MCF 10A (cell line): ENCODE results near the gene PCK1. TPM values are rescaled to one million over a fixed set of nuclear protein-coding genes. Genes with fewer than 3 reads are reported as not detected.

Source experiments
- BruUV-seq: library from RNA; stranded (reverse); fragments of 400-500 nt; replicated peaks from 2 replicates; lab custom pipeline; 2021; lab: Mats Ljungman, UMichigan
- CTCF ChIA-PET: fragments of 300-600 bp; sonication (Branson Sonifier 250); formaldehyde crosslinking; extraction: SDS; loops from one replicate; lab custom pipeline; 2021; ENCODE audit warnings: antibody characterized with exemption, inconsistent platforms; lab: Yijun Ruan, JAX
- POLR2A ChIA-PET: fragments of 300-600, 350-650 bp; sonication (Branson Sonifier 250); formaldehyde crosslinking; extraction: SDS; loops from one replicate; lab custom pipeline; 2020; ENCODE audit warnings: antibody characterized with exemption, inconsistent platforms; lab: Yijun Ruan, JAX
- DNase-seq: peaks from one replicate; pipeline ENCODE4 v3.0.0-alpha.2; 2018; ENCODE audit not compliant: unreplicated experiment
- H3K27ac Mint-ChIP-seq: one replicate; pipeline ENCODE4 v1.8.0; 2022; ENCODE audit warnings: mild to moderate bottlenecking, low read depth, mixed read lengths; ENCODE audit not compliant: unreplicated experiment
- H3K27me3 Mint-ChIP-seq: one replicate; pipeline ENCODE4 v1.8.0; 2022; ENCODE audit warnings: mixed read lengths; ENCODE audit not compliant: insufficient read depth, unreplicated experiment
- H3K36me3 Mint-ChIP-seq: one replicate; pipeline ENCODE4 v1.8.0; 2022; ENCODE audit warnings: mild to moderate bottlenecking, moderate library complexity, mixed read lengths; ENCODE audit not compliant: insufficient read depth, unreplicated experiment
- H3K4me1 Mint-ChIP-seq: one replicate; pipeline ENCODE4 v1.8.0; 2022; ENCODE audit warnings: mixed read lengths; ENCODE audit not compliant: insufficient read depth, unreplicated experiment
- H3K4me3 Mint-ChIP-seq: one replicate; pipeline ENCODE4 v1.8.0; 2022; ENCODE audit warnings: mild to moderate bottlenecking, moderate library complexity, mixed read lengths; ENCODE audit not compliant: unreplicated experiment
- H3K9me3 Mint-ChIP-seq: one replicate; pipeline ENCODE4 v1.8.0; 2022; ENCODE audit warnings: mixed read lengths; ENCODE audit not compliant: unreplicated experiment
- intact Hi-C: fragments of 100-400 bp; cut with micrococcal nuclease; formaldehyde crosslinking; loops from 2 replicates; pipeline ENCODE4 v1.14.1; 2022
- total RNA-seq: library from RNA; stranded (reverse); gene quantifications from 2 replicates; pipeline ENCODE4 v1.2.3, GENCODE V29; 2022
- TF ChIP-seq, protein P1 (sequence below): fragments of 200-600 bp; IDR thresholded peaks from one replicate; pipeline ENCODE4 v1.8.0; 2022; ENCODE audit warnings: antibody characterized with exemption, mild to moderate bottlenecking; ENCODE audit not compliant: unreplicated experiment

PCK1 gene
- total RNA-seq, 1 experiment from 2014 or later = not detected

DNA sequence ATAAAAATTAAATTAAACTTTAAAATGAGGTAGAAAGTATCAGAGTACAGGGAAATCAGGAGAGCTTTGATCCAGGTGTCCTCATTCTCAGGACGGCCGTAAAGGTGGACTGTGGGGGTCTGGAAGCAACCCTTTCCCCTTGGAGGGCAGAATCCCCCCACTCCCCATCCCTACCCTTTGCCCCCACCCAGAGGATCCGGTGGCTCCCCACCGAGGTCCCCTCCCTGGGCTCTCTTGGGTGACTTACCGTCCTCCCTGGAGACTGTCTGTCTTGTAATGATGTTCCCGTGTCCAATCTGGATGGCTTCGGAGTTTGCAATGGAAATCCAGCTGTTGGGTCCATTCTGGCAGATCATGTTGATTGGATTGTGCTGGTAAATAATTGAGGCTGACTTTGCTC, 52.0 kb downstream of the PCK1 start:
- no TSS peak for BruUV-seq
- no peak overlapping the region for H3K4me3 Mint-ChIP-seq
- intact Hi-C loops = no loop called here
- CTCF ChIA-PET = interaction anchor here (0.6 to 2.2 kb wide), 5 partner anchors 9 to 475 kb away, joined by 3 to 8 read pairs (median 4); no protein-coding TSS in a partner anchor
- TF ChIP-seq, protein P1, sequence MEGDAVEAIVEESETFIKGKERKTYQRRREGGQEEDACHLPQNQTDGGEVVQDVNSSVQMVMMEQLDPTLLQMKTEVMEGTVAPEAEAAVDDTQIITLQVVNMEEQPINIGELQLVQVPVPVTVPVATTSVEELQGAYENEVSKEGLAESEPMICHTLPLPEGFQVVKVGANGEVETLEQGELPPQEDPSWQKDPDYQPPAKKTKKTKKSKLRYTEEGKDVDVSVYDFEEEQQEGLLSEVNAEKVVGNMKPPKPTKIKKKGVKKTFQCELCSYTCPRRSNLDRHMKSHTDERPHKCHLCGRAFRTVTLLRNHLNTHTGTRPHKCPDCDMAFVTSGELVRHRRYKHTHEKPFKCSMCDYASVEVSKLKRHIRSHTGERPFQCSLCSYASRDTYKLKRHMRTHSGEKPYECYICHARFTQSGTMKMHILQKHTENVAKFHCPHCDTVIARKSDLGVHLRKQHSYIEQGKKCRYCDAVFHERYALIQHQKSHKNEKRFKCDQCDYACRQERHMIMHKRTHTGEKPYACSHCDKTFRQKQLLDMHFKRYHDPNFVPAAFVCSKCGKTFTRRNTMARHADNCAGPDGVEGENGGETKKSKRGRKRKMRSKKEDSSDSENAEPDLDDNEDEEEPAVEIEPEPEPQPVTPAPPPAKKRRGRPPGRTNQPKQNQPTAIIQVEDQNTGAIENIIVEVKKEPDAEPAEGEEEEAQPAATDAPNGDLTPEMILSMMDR = no peak
- peaks cover 43% of the 10 kb centered on the region for H3K27me3 Mint-ChIP-seq
- H3K36me3 Mint-ChIP-seq = no peaks in the 10 kb centered on the region
- H3K27ac Mint-ChIP-seq = no peak overlapping the region
- DNase-seq = no peak
- H3K4me1 Mint-ChIP-seq = no peaks in the 10 kb centered on the region
- H3K9me3 Mint-ChIP-seq = no peaks in the 10 kb centered on the region
- POLR2A ChIA-PET = no interaction called here

DNA sequence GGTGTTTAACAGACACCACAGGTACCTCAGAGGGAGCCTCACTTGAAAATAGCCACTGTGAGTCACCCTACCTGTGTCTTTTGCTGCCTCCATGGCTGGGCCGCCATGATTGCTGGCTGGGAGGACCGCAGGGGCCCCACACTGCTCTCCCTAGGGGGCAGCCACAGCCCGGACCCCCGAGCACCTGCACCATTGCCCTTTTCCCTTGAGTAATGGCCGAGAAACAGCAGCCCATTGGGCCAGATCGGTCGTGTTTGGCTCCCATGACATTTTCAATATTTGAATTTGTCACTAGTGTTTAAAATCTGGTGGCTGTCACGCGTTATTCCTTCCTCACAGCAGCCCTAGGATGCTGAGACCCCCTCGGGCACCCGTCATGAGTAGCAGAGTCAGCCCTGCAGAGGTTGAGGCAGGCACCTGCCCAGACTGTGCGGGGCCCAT, 52.6 kb downstream of the PCK1 start:
- BruUV-seq = no TSS peak
- ChIA-PET CTCF (interaction anchor here (0.5 to 2.2 kb wide), 6 partner anchors 9 to 624 kb away, joined by 3 to 8 read pairs (median 4); no protein-coding TSS in a partner anchor), POLR2A (no interaction called here)
- DNase-seq = no peak
- Mint-ChIP-seq H3K4me3 (no peak overlapping the region), H3K27me3 (peaks cover 37% of the 10 kb centered on the region), H3K27ac (no peak overlapping the region), H3K36me3 (no peaks in the 10 kb centered on the region), H3K9me3 (no peaks in the 10 kb centered on the region), H3K4me1 (no peaks in the 10 kb centered on the region)
- TF ChIP-seq, protein P1 = no peak
- intact Hi-C loops = no loop called here

DNA sequence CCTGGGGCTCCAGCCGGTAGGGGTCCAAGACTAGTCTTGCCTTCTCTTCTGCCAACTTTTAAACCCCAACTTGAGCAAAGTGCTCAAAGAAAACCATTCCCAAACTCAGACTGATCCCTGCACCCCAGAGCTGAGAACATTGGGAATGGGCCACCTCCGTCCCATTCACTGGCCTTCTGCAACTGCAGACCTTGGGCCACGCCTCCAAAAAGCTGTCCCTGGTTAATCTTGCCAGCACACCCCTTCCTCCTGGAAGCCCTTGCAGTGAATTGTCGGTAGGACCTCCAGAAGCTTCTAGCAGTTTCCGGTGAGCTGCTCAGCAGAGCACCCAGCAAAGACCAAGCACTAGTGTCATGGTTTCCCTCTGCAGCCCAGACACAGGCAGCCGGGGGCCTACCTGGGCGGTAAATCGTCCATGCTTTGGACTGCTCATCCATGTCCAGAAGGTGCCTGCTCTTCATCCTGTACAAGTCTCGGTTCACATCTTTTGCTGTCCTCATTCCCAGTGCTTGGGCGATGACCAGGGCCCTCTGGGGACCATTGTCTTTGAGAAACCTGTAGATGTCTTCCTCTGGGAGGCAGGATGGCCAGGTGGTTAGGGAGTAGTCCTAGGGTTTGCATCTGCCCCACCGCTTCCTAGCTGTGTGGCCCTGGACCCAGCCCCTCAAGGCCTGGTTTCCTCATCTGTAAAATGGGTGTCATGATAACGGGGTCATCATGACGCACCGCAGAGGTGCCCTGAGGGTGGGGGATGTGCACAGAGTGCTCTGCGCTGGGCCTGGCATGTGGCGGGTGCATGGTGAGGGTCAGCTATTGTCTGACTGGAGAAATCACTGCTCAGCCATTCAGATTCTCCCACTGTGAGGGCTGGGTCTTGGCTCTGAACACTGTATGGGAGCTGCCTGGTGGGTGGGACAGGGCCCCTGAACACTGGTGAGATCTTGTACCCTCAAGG, 53.9 kb downstream of the PCK1 start:
- TF ChIP-seq, protein P1 = no peak
- H3K9me3 Mint-ChIP-seq = no peaks in the 10 kb centered on the region
- ChIA-PET POLR2A (no interaction called here), CTCF (interaction anchor here (0.5 to 2.2 kb wide), 7 partner anchors 7 to 623 kb away, joined by 3 to 8 read pairs (median 4); no protein-coding TSS in a partner anchor)
- H3K27me3 Mint-ChIP-seq = peaks cover 25% of the 10 kb centered on the region
- no peak for DNase-seq
- no peak overlapping the region for H3K4me3 Mint-ChIP-seq
- intact Hi-C loops = no loop called here
- H3K27ac Mint-ChIP-seq = no peak overlapping the region
- no TSS peak for BruUV-seq
- H3K36me3 Mint-ChIP-seq = no peaks in the 10 kb centered on the region
- no peaks in the 10 kb centered on the region for H3K4me1 Mint-ChIP-seq

DNA sequence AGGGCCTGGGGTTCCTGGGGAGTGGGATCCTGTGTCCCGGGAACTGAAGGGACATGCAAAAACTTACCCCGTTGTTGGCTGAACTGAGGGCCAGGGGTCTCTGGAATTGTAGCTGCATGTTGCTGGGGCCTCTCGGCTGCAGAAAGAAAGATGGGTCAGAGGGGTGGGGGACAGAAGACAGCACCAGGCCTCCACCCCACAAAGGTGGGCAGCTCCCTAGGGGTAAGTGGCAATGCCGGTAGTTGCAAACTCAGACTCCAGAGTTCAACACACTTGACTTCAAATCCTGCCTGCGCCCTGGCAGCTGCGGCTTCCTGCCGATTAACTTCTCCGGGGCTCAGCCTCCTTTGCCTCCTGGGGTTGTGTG, 54.5 kb downstream of the PCK1 start:
- intact Hi-C loops = no loop called here
- Mint-ChIP-seq H3K4me3 (no peak overlapping the region), H3K4me1 (no peaks in the 10 kb centered on the region), H3K36me3 (no peaks in the 10 kb centered on the region), H3K9me3 (no peaks in the 10 kb centered on the region), H3K27me3 (peaks cover 18% of the 10 kb centered on the region), H3K27ac (no peak overlapping the region)
- no peak for DNase-seq
- BruUV-seq = no TSS peak
- TF ChIP-seq, protein P1 = no peak
- ChIA-PET CTCF (interaction anchor here (1.2 to 1.8 kb wide), 2 partner anchors 39 to 594 kb away, joined by 5 to 7 read pairs; no protein-coding TSS in a partner anchor), POLR2A (no interaction called here)
